ENCODE measurements around the gene REG1B. TPM values are rescaled to one million over a fixed set of nuclear protein-coding genes. Genes with fewer than 3 reads are reported as not detected.

The REG1B gene
- total and polyA plus RNA-seq, 4 donors = not detected

DNA sequence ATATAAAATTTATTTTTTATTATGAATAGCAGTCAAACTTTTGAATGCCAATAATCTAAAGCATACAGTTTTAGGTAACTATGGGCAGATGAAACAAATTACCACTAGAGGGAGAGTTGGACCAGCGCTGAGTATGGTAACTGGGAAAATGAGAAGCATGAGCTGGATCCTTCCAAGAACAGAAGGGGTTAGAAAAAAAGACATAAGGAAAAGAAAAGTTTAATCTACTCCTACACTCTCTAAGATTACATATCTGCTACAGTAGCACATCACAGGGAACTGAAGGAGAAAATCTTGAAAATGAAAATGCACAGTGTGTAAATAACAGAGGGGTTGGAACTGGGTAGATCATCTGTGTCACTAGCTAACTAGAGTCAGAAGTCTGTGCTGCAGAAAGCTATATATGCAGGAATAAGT lies 46.8 kb downstream of the REG1B start:
- Histone ChIP-seq H3K27me3 (ENCODE audit: control insufficient read depth, insufficient read depth, low read length) (no peaks in the 10 kb centered on the region), H3K4me1 (ENCODE audit: control insufficient read depth, insufficient read depth, low read length) (no peaks in the 10 kb centered on the region), H3K9me3 (ENCODE audit: control insufficient read depth, insufficient read depth, low read length) (no peaks in the 10 kb centered on the region), H3K27ac (ENCODE audit: low read depth, low read length) (no peak overlapping the region), H3K36me3 (ENCODE audit: control insufficient read depth, insufficient read depth, low read length) (no peaks in the 10 kb centered on the region), H3K4me3 (ENCODE audit: low read depth, low read length) (no peak overlapping the region)
- no CpG with 5 or more reads among the region's 1 CpG for WGBS (ENCODE audit: insufficient coverage)
- peak; percentile 9 to 86 (median 30) for DNase-seq (ENCODE audit: low read depth in 4 of 6, low spot score in 6 of 6)

DNA sequence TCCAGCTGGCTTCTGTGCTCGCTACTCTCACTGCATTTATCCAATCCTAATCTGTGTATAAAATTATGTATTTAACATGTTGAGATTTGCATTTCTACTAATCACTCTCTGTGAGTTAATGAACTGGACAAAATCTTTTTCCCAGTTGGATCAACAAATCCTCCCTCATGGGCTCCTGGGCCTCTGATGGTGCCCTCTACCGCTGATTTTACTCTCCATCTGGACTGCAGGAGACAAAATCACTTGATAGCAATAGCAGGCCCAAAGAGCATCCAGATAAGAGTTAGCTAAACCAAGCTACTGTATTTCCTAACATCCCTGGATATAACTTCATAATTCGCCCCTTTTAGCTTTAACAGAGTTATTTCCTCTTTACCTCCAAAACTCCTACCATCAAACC lies 47.8 kb downstream of the REG1B start:
- Histone ChIP-seq H3K4me3 (ENCODE audit: low read depth, low read length) (no peak overlapping the region), H3K27me3 (ENCODE audit: control insufficient read depth, insufficient read depth, low read length) (no peaks in the 10 kb centered on the region), H3K36me3 (ENCODE audit: control insufficient read depth, insufficient read depth, low read length) (no peaks in the 10 kb centered on the region), H3K4me1 (ENCODE audit: control insufficient read depth, insufficient read depth, low read length) (no peaks in the 10 kb centered on the region), H3K9me3 (ENCODE audit: control insufficient read depth, insufficient read depth, low read length) (no peaks in the 10 kb centered on the region), H3K27ac (ENCODE audit: low read depth, low read length) (no peak overlapping the region)
- 66% methylated on average over 2 of the region's 3 CpGs for WGBS (ENCODE audit: insufficient coverage)
- DNase-seq (ENCODE audit: low read depth in 4 of 6, low spot score in 6 of 6) = no peak

Other genes starting within 250 kb of the REG1B start
- gene REG3G, start 62.3 kb downstream of the REG1B start, total RNA-seq = under 1 TPM in 1 of 2 donors, not detected in 1; 0.50 TPM
- not detected for gene REG3G, start 62.3 kb downstream of the REG1B start, polyA plus RNA-seq (ENCODE audit: insufficient read length in 2 of 2)
- not detected for gene REG1A, start 32.5 kb upstream of the REG1B start, total RNA-seq
- gene REG1A, start 32.5 kb upstream of the REG1B start, polyA plus RNA-seq (ENCODE audit: insufficient read length in 2 of 2) = not detected
- not detected for gene REG3A, start 71.8 kb upstream of the REG1B start, total RNA-seq
- not detected for gene REG3A, start 71.8 kb upstream of the REG1B start, polyA plus RNA-seq (ENCODE audit: insufficient read length in 2 of 2)

All from spinal cord (tissue), 10 donors.